Measurements from ENCODE around the gene HPSE2.

DNA sequence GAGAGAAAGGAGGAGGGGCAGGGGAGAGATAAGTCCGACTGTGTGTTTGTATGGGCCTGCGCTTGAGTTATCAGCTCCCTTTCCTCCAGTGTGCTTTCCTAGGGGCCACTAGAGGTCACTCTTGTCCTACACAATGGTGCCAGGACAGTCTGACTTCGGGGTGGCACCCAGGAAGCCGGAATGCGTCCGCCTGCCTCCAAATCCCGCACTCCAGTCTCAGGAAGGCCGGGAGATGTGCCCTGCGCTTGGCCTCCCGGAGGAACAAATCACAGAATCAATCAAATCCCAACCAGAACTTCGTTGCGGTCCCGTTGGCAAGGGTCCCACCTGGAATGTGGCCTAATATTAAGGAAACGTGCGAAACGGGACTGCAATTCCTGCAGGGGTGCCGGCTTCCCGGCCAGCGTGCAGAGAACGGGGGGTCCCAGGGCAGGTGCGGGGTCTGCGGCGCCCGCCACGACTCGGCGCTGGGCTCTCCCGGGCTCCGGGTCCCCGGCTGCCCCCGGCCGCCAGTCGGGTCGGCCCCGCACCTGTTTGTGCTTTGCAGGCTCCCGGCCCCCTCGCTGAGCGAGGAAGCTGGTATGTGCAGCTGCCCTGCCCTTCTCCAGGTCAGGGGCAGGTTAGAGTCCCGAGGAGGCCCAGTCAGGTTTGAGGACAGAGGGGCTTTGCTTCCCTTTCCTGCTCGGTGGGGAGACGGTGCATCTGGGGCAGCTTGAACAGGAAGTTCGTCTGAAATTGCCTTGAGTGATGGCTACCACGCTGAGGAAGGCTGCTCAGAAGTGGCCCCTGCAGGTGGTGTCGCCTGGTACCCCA is 767.9 kb downstream of the HPSE2 start:
- no peak for TF ChIP-seq GATA2 (IDR thresholded peaks at IDR 0.05; ENCODE audit: low read depth, low read length)
- no peak for TF ChIP-seq GATA3 (IDR thresholded peaks at IDR 0.05; ENCODE audit: low read depth, low read length)

Data from SH-SY5Y (cell line).